HepG2 (cell line): Measurements from ENCODE around the gene KRTAP5-4. TPM values are rescaled to one million over a fixed set of nuclear protein-coding genes. Genes with fewer than 3 reads are reported as not detected.

Experiments
- ARID5B ChIP-seq: IDR thresholded peaks from 2 replicates; pipeline ENCODE4 v1.4.0; 2020; ENCODE audit warnings: mild to moderate bottlenecking, missing genetic modification reagents
- ELF1 ChIP-seq: sonication (generic); formaldehyde crosslinking; IDR thresholded peaks from 2 replicates; pipeline ENCODE4 v1.4.0; 2020; ENCODE audit warnings: missing genetic modification reagents
- FOXK1 ChIP-seq: sonication (generic); formaldehyde crosslinking; IDR thresholded peaks from 2 replicates; pipeline ENCODE4 v1.4.0; 2020; ENCODE audit warnings: low read depth, missing genetic modification reagents, borderline replicate concordance
- GATAD1 ChIP-seq: IDR thresholded peaks from 2 replicates; pipeline ENCODE4 v1.6.1; 2016; ENCODE audit warnings: missing genetic modification reagents, missing compliant biosample characterization
- GATAD2A ChIP-seq: IDR thresholded peaks from 2 replicates; pipeline ENCODE4 v1.6.1; 2016
- HNF1A ChIP-seq, 2 experiments: sonication (generic) in 1 of 2; formaldehyde crosslinking in 1 of 2; IDR thresholded peaks; 2 replicates each; pipeline versions ENCODE4 v1.4.0 to v1.6.1; 2016 to 2020; ENCODE audit warnings: borderline replicate concordance in 1 of 2, low read depth in 1 of 2, mild to moderate bottlenecking in 1 of 2, missing genetic modification reagents in 1 of 2
- IRF2 ChIP-seq: IDR thresholded peaks from 2 replicates; pipeline ENCODE4 v1.6.1; 2018; ENCODE audit warnings: missing genetic modification reagents, missing compliant biosample characterization
- PPARG ChIP-seq: conservative IDR thresholded peaks from 2 replicates; pipeline ENCODE4 v1.6.1; 2016; ENCODE audit warnings: missing biosample characterization, missing genetic modification reagents
- REPIN1 ChIP-seq: sonication (generic); formaldehyde crosslinking; IDR thresholded peaks from 2 replicates; pipeline ENCODE4 v1.8.0; 2022; ENCODE audit warnings: missing genetic modification reagents, low read depth, mild to moderate bottlenecking, borderline replicate concordance
- THRA ChIP-seq: sonication (generic); formaldehyde crosslinking; IDR thresholded peaks from 2 replicates; pipeline ENCODE4 v1.4.0; 2020; ENCODE audit warnings: missing genetic modification reagents, borderline replicate concordance
- TP53 ChIP-seq: sonication (generic); formaldehyde crosslinking; conservative IDR thresholded peaks from 2 replicates; pipeline ENCODE4 v1.4.0; 2020; ENCODE audit warnings: missing genetic modification reagents
- ZBTB20 ChIP-seq: sonication (generic); formaldehyde crosslinking; IDR thresholded peaks from 2 replicates; pipeline ENCODE4 v1.8.1; 2023; ENCODE audit warnings: missing genetic modification reagents, low read depth, mild to moderate bottlenecking, borderline replicate concordance
- polyA plus RNA-seq, 8 experiments: library from polyadenylated mRNA; depleted of rRNA in 3 of 8; stranded (reverse) in 7 of 8; unstranded in 1 of 8; fragments of >200 nt; fragmentation: Illumina TruSeq in 4 of 8; extraction: Trizol in 4 of 8; gene quantifications; 2 replicates each; pipeline versions ENCODE4 v1.2.1 to v1.2.3, GENCODE V29; 2011 to 2016; ENCODE audit warnings: low read depth in 4 of 8, missing spikeins in 1 of 8, mixed read lengths in 1 of 8; ENCODE audit not compliant: insufficient read depth in 1 of 8
- total RNA-seq, 5 experiments: library from RNA; depleted of rRNA; stranded (reverse); fragments of >200 nt; fragmentation: Illumina TruSeq; extraction: Trizol; gene quantifications; 2 replicates each; pipeline ENCODE4 v1.2.3, GENCODE V29; 2016; ENCODE audit warnings: low read depth in 1 of 5
- TF ChIP-seq, protein P1 (sequence below): sonication (generic); formaldehyde crosslinking; IDR thresholded peaks from 2 replicates; pipeline ENCODE4 v1.4.0; 2020; ENCODE audit warnings: missing genetic modification reagents
- TF ChIP-seq, protein P2 (sequence below), 2 experiments: fragments of 450-650 bp in 1 of 2; sonication (generic) in 1 of 2; formaldehyde crosslinking; IDR thresholded peaks; 2 replicates each; pipeline versions ENCODE4 v1.5.0 to v1.8.0; 2020 to 2022; ENCODE audit warnings: mild to moderate bottlenecking in 1 of 2, missing genetic modification reagents in 1 of 2

KRTAP5-4 gene
- total and polyA plus RNA-seq, 2 of the 13 experiments (the other 11 are each of a cell fraction or from before 2014, with no cell fraction given), result not detected

- peak; percentile 82 for TF ChIP-seq ARID5B (CRISPR knock-in tag)
- peak; percentile 91 for TF ChIP-seq GATAD2A (CRISPR knock-in tag)
- TF ChIP-seq HNF1A (IDR thresholded peaks at IDR 0.05; ENCODE audit: low read depth), result 0 out of 2 replicates have a peak, but pooled peaks have one; percentile 47
- TF ChIP-seq HNF1A (CRISPR knock-in tag; IDR thresholded peaks at IDR 0.05; ENCODE audit: borderline replicate concordance), result peak; percentile 67; the same call in 1 of the 2 replicates
- peak; percentile 38; the same call in 1 of the 2 replicates for TF ChIP-seq ELF1
- TF ChIP-seq, protein P1, sequence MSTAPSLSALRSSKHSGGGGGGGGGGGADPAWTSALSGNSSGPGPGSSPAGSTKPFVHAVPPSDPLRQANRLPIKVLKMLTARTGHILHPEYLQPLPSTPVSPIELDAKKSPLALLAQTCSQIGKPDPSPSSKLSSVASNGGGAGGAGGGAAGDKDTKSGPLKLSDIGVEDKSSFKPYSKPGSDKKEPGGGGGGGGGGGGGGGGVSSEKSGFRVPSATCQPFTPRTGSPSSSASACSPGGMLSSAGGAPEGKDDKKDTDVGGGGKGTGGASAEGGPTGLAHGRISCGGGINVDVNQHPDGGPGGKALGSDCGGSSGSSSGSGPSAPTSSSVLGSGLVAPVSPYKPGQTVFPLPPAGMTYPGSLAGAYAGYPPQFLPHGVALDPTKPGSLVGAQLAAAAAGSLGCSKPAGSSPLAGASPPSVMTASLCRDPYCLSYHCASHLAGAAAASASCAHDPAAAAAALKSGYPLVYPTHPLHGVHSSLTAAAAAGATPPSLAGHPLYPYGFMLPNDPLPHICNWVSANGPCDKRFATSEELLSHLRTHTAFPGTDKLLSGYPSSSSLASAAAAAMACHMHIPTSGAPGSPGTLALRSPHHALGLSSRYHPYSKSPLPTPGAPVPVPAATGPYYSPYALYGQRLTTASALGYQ, result peak; percentile 84
- TF ChIP-seq FOXK1 (CRISPR knock-in tag), result peak; percentile 60; the same call in 1 of the 2 replicates
- TF ChIP-seq PPARG, result 0 out of 2 replicates have a peak, but pooled peaks have one; percentile 36
- peak; percentile 84 for TF ChIP-seq IRF2 (CRISPR knock-in tag)
- 0 out of 2 replicates have a peak, but pooled peaks have one; percentile 30 for TF ChIP-seq TP53 (CRISPR knock-in tag)
- TF ChIP-seq, protein P2, sequence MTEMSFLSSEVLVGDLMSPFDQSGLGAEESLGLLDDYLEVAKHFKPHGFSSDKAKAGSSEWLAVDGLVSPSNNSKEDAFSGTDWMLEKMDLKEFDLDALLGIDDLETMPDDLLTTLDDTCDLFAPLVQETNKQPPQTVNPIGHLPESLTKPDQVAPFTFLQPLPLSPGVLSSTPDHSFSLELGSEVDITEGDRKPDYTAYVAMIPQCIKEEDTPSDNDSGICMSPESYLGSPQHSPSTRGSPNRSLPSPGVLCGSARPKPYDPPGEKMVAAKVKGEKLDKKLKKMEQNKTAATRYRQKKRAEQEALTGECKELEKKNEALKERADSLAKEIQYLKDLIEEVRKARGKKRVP (CRISPR knock-in tag; IDR thresholded peaks at IDR 0.05), result 0 out of 4 replicates have a peak, but pooled peaks of 1 of the 2 experiments have one; percentile 50
- 0 out of 2 replicates have a peak, but pooled peaks have one; percentile 21 for TF ChIP-seq ZBTB20 (CRISPR knock-in tag)
- 0 out of 2 replicates have a peak, but pooled peaks have one; percentile 25 for TF ChIP-seq GATAD1
- peak; percentile 87 for TF ChIP-seq THRA (CRISPR knock-in tag)
- TF ChIP-seq REPIN1 (CRISPR knock-in tag), result peak; percentile 39
Observed at GRCh38 chr11:1661454-1662269, 39.7 kb upstream of the KRTAP5-4 start (continued).
